Activated T-helper 1 cell treated with Interleukin-2 at 50 U/mL for 16 hours (primary cell): ENCODE data around the gene SIT1.

Source experiments
- DNase-seq: peaks from one replicate; pipeline ENCODE4 v3.0.0-alpha.2; 2020; ENCODE audit warnings: low read depth

SIT1 gene

GRCh38 chr9:35682520-35683315 is 32.0 kb upstream of the SIT1 start:
- DNase-seq: no peak

- DNase-seq: no peak
Measured at GRCh38 chr9:35682051-35682450, 31.3 kb upstream of the SIT1 start.

GRCh38 chr9:35681341-35682002 is 30.7 kb upstream of the SIT1 start:
- no peak for DNase-seq

- no peak for DNase-seq
Measured at GRCh38 chr9:35680331-35681105, 29.8 kb upstream of the SIT1 start.

GRCh38 chr9:35679766-35680330 is 29.1 kb upstream of the SIT1 start:
- no peak for DNase-seq

- DNase-seq: no peak
Measured at GRCh38 chr9:35679091-35679490, 28.4 kb upstream of the SIT1 start.

GRCh38 chr9:35675732-35676392 is 25.1 kb upstream of the SIT1 start:
- peak; percentile 18 for DNase-seq

GRCh38 chr9:35675204-35675603 is 24.5 kb upstream of the SIT1 start:
- DNase-seq: no peak

- DNase-seq: no peak
Measured at GRCh38 chr9:35674025-35674361, 23.3 kb upstream of the SIT1 start.

GRCh38 chr9:35673132-35674024 is 22.6 kb upstream of the SIT1 start, which contains the start of gene CA9:
Gene CA9, plus strand, starts transcription at chr9:35673928. Its CDS starts 32 bp downstream, at chr9:35673960.
- no peak for DNase-seq

GRCh38 chr9:35669331-35670145 is 18.8 kb upstream of the SIT1 start:
- no peak for DNase-seq

GRCh38 chr9:35667939-35668338 is 17.2 kb upstream of the SIT1 start:
- no peak for DNase-seq

GRCh38 chr9:35666549-35666948 is 15.8 kb upstream of the SIT1 start:
- no peak for DNase-seq

- DNase-seq: no peak
Measured at GRCh38 chr9:35666045-35666444, 15.3 kb upstream of the SIT1 start.

- no peak for DNase-seq
Measured at GRCh38 chr9:35665471-35665818, 14.7 kb upstream of the SIT1 start.

- DNase-seq: peak; percentile 56
Measured at GRCh38 chr9:35664531-35665470, 14.1 kb upstream of the SIT1 start, which contains the start of gene ARHGEF39. Gene ARHGEF39, minus strand, starts transcription at chr9:35665195. Its CDS starts 26 bp downstream, at chr9:35665169.

GRCh38 chr9:35662437-35662836 is 11.7 kb upstream of the SIT1 start:
- DNase-seq: no peak

GRCh38 chr9:35661756-35662350 is 11.1 kb upstream of the SIT1 start:
- DNase-seq: no peak
